Measurements from ENCODE around the gene MUC15. TPM values are rescaled to one million over a fixed set of nuclear protein-coding genes. Genes with fewer than 3 reads are reported as not detected.
"Not testable (repeated sequence)": the region's sequence is repeated elsewhere in the genome, so short reads cannot be mapped to it uniquely, and the experiment has no call there.

Gene MUC15
- total RNA-seq, 1 donor from 2014 or later, result not detected

DNA sequence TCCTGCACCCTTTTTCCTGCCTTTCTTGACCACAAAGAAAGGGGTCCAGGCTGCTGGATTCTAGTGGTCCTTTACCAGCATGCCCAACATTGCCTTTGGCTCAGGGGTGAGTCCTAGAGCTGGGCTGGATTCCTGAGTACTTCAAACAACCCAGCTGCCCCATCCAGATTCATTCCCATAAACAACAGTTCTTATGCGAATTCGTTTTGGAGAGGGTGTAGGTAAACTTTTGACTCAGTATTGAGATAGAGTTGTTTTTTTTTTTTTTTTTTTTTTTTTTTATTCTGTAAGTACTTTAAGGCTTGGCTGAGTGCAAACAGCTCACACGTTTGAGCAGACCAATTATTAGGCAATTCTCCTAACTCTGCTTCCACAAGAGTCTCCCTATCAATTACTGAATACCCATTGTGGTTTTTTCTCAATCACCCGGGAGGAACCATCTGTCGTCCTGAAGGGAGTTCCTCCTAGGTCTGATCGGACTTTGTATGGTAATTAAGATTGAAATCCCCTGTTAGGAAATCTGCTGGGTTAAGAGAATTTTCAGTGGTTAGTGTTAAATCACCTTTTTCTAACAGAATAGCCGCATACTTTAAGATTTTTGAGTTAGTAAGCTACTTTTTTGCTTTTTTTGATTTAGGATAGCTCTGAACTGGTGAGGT lies 23.3 kb upstream of the MUC15 start:
- not testable (repeated sequence) for H3K4me3 Mint-ChIP-seq (ENCODE audit: unreplicated experiment); H3K36me3 Mint-ChIP-seq (ENCODE audit: unreplicated experiment); DNase-seq (ENCODE audit: extremely low spot score, unreplicated experiment); H3K9me3 Mint-ChIP-seq (ENCODE audit: unreplicated experiment); H3K27ac Mint-ChIP-seq (ENCODE audit: unreplicated experiment); H3K4me1 Mint-ChIP-seq (ENCODE audit: unreplicated experiment); H3K27me3 Mint-ChIP-seq (ENCODE audit: unreplicated experiment)

DNA sequence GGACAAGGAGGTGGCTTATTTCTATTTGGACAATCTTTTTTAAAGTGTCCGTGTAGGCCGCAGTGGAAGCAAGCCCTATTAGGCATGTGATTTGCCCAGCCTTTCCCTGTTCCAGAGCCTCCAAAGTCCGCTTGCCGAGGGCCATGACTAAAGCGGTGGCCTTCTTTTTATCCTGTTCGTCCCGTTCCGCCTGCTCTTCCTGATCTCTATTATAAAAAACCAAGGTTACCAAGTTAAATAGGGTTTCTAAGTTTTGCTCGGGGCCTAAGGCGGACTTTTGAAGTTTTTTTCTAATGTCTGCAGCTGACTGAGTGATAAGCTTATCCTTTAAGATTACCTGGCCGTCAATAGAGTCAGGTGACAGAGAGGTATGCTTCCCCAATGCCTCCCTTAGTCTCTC lies 21.6 kb upstream of the MUC15 start:
- Mint-ChIP-seq H3K27ac (ENCODE audit: unreplicated experiment) (no peak overlapping the region), H3K27me3 (ENCODE audit: unreplicated experiment) (peaks cover 4% of the 10 kb centered on the region), H3K4me3 (ENCODE audit: unreplicated experiment) (no peak overlapping the region), H3K4me1 (ENCODE audit: unreplicated experiment) (no peaks in the 10 kb centered on the region), H3K9me3 (ENCODE audit: unreplicated experiment) (peaks cover 8% of the 10 kb centered on the region), H3K36me3 (ENCODE audit: unreplicated experiment) (no peaks in the 10 kb centered on the region)
- TF ChIP-seq, protein P1, sequence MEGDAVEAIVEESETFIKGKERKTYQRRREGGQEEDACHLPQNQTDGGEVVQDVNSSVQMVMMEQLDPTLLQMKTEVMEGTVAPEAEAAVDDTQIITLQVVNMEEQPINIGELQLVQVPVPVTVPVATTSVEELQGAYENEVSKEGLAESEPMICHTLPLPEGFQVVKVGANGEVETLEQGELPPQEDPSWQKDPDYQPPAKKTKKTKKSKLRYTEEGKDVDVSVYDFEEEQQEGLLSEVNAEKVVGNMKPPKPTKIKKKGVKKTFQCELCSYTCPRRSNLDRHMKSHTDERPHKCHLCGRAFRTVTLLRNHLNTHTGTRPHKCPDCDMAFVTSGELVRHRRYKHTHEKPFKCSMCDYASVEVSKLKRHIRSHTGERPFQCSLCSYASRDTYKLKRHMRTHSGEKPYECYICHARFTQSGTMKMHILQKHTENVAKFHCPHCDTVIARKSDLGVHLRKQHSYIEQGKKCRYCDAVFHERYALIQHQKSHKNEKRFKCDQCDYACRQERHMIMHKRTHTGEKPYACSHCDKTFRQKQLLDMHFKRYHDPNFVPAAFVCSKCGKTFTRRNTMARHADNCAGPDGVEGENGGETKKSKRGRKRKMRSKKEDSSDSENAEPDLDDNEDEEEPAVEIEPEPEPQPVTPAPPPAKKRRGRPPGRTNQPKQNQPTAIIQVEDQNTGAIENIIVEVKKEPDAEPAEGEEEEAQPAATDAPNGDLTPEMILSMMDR (IDR thresholded peaks at IDR 0.05), result no peak
- no peak for DNase-seq (ENCODE audit: extremely low spot score, unreplicated experiment)

DNA sequence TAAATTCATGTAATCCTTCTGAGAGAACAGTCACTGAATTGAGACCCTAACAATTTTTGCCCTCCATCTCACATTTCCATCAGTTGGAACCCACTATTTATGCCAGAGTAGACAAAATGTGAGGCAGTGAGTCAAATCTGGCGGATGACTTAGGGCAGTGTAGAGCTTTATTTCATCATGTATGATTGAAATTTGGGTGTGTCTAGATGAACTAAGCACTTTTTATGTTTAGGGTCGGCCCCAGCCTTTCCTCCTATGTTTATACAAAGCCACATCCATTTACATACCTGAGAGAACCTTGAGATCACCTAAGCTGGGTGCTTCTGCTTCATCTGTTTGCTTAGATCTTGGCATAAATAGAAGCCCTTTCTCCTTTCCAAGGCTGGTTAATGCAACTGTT lies 15.0 kb upstream of the MUC15 start:
- H3K9me3 Mint-ChIP-seq (ENCODE audit: unreplicated experiment), result peaks cover 8% of the 10 kb centered on the region
- no peaks in the 10 kb centered on the region for H3K4me1 Mint-ChIP-seq (ENCODE audit: unreplicated experiment)
- no peak overlapping the region for H3K27ac Mint-ChIP-seq (ENCODE audit: unreplicated experiment)

DNA sequence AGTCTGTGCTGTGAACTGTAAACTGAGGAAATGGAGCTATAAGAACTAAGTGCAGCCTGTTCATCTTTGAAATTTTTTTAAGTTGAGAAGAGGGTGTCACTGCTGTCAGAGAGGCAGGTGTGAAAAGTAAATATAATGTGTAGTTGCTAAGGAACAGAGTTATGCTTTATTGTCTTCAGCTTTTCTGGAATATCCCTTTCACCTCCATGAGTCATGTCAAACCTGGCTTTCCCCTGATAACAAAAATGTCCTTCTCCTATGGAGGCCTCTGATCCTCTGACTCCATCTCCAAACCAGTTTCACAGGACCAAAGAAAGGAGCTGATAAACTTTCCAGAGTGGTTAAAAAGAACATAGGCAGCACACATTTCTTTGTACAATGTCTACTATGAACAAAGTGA lies 12.8 kb upstream of the MUC15 start:
- H3K27ac Mint-ChIP-seq (ENCODE audit: unreplicated experiment), result no peak overlapping the region
- TF ChIP-seq, protein P1 (IDR thresholded peaks at IDR 0.05), result no peak
- H3K4me3 Mint-ChIP-seq (ENCODE audit: unreplicated experiment), result no peak overlapping the region
- H3K9me3 Mint-ChIP-seq (ENCODE audit: unreplicated experiment), result no peaks in the 10 kb centered on the region
- H3K4me1 Mint-ChIP-seq (ENCODE audit: unreplicated experiment), result peaks cover 12% of the 10 kb centered on the region
- peaks cover 5% of the 10 kb centered on the region for H3K27me3 Mint-ChIP-seq (ENCODE audit: unreplicated experiment)
- H3K36me3 Mint-ChIP-seq (ENCODE audit: unreplicated experiment), result no peaks in the 10 kb centered on the region
- no peak for DNase-seq (ENCODE audit: extremely low spot score, unreplicated experiment)

More for the DNA sequence above, 15.0 kb upstream of the MUC15 start:
- Mint-ChIP-seq H3K27me3 (ENCODE audit: unreplicated experiment) (peaks cover 5% of the 10 kb centered on the region), H3K4me3 (ENCODE audit: unreplicated experiment) (no peak overlapping the region), H3K36me3 (ENCODE audit: unreplicated experiment) (no peaks in the 10 kb centered on the region)
- no peak for DNase-seq (ENCODE audit: extremely low spot score, unreplicated experiment)
- TF ChIP-seq, protein P1 (IDR thresholded peaks at IDR 0.05), result no peak

DNA sequence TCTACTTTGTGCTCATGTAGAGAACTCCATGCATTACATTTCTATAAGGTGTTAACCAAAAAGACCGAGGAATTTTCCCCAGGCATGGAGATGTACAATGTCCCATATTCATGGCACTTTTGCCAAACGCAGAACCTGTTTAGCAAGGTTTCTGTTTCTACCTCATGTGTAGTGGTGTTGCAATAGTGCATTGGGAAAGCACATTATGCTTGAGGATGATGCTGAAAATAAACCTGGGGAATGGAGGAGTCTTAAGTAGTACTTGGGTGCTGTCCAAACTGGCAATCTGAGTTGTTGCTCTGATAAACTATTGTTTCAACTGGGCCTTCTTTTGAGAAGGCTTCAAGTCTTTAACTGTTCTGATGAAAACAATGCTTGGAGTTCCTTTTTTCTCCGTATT lies 11.5 kb upstream of the MUC15 start:
- Mint-ChIP-seq H3K4me1 (ENCODE audit: unreplicated experiment) (peaks cover 21% of the 10 kb centered on the region), H3K36me3 (ENCODE audit: unreplicated experiment) (no peaks in the 10 kb centered on the region), H3K27ac (ENCODE audit: unreplicated experiment) (no peak overlapping the region), H3K9me3 (ENCODE audit: unreplicated experiment) (no peaks in the 10 kb centered on the region), H3K4me3 (ENCODE audit: unreplicated experiment) (no peak overlapping the region), H3K27me3 (ENCODE audit: unreplicated experiment) (peaks cover 2% of the 10 kb centered on the region)
- no peak for DNase-seq (ENCODE audit: extremely low spot score, unreplicated experiment)
- TF ChIP-seq, protein P1 (IDR thresholded peaks at IDR 0.05), result no peak
